ENCODE results near the gene MYBPC2.

DNA sequence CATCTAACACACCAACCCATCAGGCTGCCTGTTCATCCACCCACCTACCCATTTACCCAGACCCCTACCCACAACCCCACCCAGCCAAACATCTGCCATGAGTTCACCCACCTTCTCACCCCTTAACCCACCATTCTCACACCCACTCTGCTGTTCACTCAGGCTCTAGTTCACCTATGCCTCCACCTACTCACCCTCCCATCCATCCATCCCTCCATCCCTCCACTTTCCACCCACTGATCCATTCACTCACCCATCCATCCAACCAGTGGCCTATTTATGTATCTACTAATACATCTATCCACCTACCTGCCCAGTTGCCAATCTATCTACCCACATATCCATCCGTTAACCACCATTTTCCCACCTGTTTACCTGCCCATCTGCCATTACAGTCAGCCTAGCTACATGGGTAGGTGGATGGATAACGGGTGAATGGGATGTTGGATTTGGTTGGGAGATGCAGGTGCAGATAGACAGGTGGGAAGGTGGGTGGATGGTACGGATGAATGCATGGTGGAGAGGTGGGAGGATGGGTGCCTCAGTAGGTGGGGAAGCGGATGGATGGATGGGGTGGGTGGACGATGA is 5.3 kb downstream of the MYBPC2 start:
- TF ChIP-seq, protein P1, sequence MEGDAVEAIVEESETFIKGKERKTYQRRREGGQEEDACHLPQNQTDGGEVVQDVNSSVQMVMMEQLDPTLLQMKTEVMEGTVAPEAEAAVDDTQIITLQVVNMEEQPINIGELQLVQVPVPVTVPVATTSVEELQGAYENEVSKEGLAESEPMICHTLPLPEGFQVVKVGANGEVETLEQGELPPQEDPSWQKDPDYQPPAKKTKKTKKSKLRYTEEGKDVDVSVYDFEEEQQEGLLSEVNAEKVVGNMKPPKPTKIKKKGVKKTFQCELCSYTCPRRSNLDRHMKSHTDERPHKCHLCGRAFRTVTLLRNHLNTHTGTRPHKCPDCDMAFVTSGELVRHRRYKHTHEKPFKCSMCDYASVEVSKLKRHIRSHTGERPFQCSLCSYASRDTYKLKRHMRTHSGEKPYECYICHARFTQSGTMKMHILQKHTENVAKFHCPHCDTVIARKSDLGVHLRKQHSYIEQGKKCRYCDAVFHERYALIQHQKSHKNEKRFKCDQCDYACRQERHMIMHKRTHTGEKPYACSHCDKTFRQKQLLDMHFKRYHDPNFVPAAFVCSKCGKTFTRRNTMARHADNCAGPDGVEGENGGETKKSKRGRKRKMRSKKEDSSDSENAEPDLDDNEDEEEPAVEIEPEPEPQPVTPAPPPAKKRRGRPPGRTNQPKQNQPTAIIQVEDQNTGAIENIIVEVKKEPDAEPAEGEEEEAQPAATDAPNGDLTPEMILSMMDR (IDR thresholded peaks at IDR 0.05 in 4 of 5, conservative IDR thresholded peaks at IDR 0.05 in 1 of 5) = no peak
- no peak for TF ChIP-seq POLR2A (IDR thresholded peaks at IDR 0.05)
